SK-N-MC (cell line): ENCODE measurements around the gene HLA-DQA1.

Experiments used
- DNase-seq: peaks from one replicate; pipeline ENCODE4 v3.0.0-alpha.2; 2011; ENCODE audit warnings: low read depth, low spot score
- H3K27ac ChIP-seq: fragments of 200-600 bp; sonication (generic); 2 replicates; pipeline ENCODE4 v1.5.1; 2016; ENCODE audit warnings: mixed run types
- H3K36me3 ChIP-seq: fragments of 200-600 bp; sonication (generic); 2 replicates; pipeline ENCODE4 v1.6.1; 2017; ENCODE audit warnings: antibody characterized with exemption, low read length, mixed read lengths; ENCODE audit not compliant: insufficient read depth
- H3K4me3 ChIP-seq: fragments of 200-600 bp; sonication (generic); 2 replicates; pipeline ENCODE4 v1.5.1; 2016
- H3K9ac ChIP-seq: fragments of 200-600 bp; sonication (generic); 2 replicates; pipeline ENCODE4 v1.8.0; 2017; ENCODE audit warnings: mixed run types, mixed read lengths; ENCODE audit not compliant: insufficient read length
- H3K9me3 ChIP-seq: fragments of 200-600 bp; sonication (generic); 2 replicates; pipeline ENCODE4 v1.6.1; 2017; ENCODE audit warnings: low read depth, mild to moderate bottlenecking, antibody characterized with exemption, low read length, moderate library complexity, mixed read lengths
- EZH2 ChIP-seq: fragments of 200-600 bp; sonication (generic); IDR thresholded peaks from one replicate; pipeline ENCODE4 v1.6.1; 2017; ENCODE audit warnings: antibody characterized with exemption
- FOXP2 ChIP-seq: optimal IDR thresholded peaks from 2 replicates; pipeline ENCODE3; 2011; ENCODE audit warnings: mild to moderate bottlenecking, moderate library complexity; ENCODE audit not compliant: insufficient read depth; ENCODE audit errors: extremely low read length, control extremely low read depth
- POLR2AphosphoS5 ChIP-seq: IDR thresholded peaks from 2 replicates; pipeline ENCODE4 v1.6.1; 2012; ENCODE audit warnings: mild to moderate bottlenecking, low read depth, low read length, borderline replicate concordance

HLA-DQA1 gene

GRCh38 chr6:32614366-32615081, 22.7 kb upstream of the HLA-DQA1 start:
- Histone ChIP-seq H3K27ac (no peak overlapping the region), H3K4me3 (no peak overlapping the region), H3K9ac (no peak overlapping the region), H3K36me3 (no peaks in the 10 kb centered on the region), H3K9me3 (no peaks in the 10 kb centered on the region)
- TF ChIP-seq FOXP2 (no peak), EZH2 (no peak), POLR2AphosphoS5 (no peak)
- no peak for DNase-seq

- TF ChIP-seq POLR2AphosphoS5 (no peak), FOXP2 (no peak), EZH2 (no peak)
Observed at GRCh38 chr6:32615885-32616532, 21.2 kb upstream of the HLA-DQA1 start.

GRCh38 chr6:32617751-32618150, 19.5 kb upstream of the HLA-DQA1 start:
- no peaks in the 10 kb centered on the region for H3K9me3 ChIP-seq
- no peaks in the 10 kb centered on the region for H3K36me3 ChIP-seq
- H3K27ac ChIP-seq, result no peak overlapping the region
- TF ChIP-seq EZH2, result no peak
- H3K9ac ChIP-seq, result no peak overlapping the region
- no peak overlapping the region for H3K4me3 ChIP-seq
- DNase-seq, result no peak

More at GRCh38 chr6:32615885-32616532, 21.2 kb upstream of the HLA-DQA1 start:
- Histone ChIP-seq H3K4me3 (no peak overlapping the region), H3K9me3 (no peaks in the 10 kb centered on the region), H3K9ac (no peak overlapping the region), H3K27ac (no peak overlapping the region), H3K36me3 (no peaks in the 10 kb centered on the region)
- DNase-seq, result no peak

GRCh38 chr6:32621372-32621771, 15.8 kb upstream of the HLA-DQA1 start:
- Histone ChIP-seq H3K9ac (no peak overlapping the region), H3K27ac (no peak overlapping the region), H3K36me3 (no peaks in the 10 kb centered on the region), H3K4me3 (no peak overlapping the region), H3K9me3 (no peaks in the 10 kb centered on the region)
- no peak for TF ChIP-seq FOXP2
- TF ChIP-seq EZH2, result no peak
- no peak for TF ChIP-seq POLR2AphosphoS5
- DNase-seq, result no peak

- no peaks in the 10 kb centered on the region for H3K36me3 ChIP-seq
- DNase-seq, result no peak
Observed at GRCh38 chr6:32622545-32623401, 14.4 kb upstream of the HLA-DQA1 start.

GRCh38 chr6:32623693-32624092, 13.5 kb upstream of the HLA-DQA1 start:
- no peaks in the 10 kb centered on the region for H3K9me3 ChIP-seq
- no peak overlapping the region for H3K9ac ChIP-seq
- no peak overlapping the region for H3K27ac ChIP-seq
- no peak for TF ChIP-seq FOXP2
- TF ChIP-seq POLR2AphosphoS5, result no peak
- TF ChIP-seq EZH2, result no peak
- H3K36me3 ChIP-seq, result no peaks in the 10 kb centered on the region
- no peak for DNase-seq
- H3K4me3 ChIP-seq, result no peak overlapping the region

More at GRCh38 chr6:32622545-32623401, 14.4 kb upstream of the HLA-DQA1 start:
- TF ChIP-seq EZH2 (no peak), POLR2AphosphoS5 (no peak), FOXP2 (no peak)
- Histone ChIP-seq H3K4me3 (no peak overlapping the region), H3K9ac (no peak overlapping the region), H3K9me3 (no peaks in the 10 kb centered on the region), H3K27ac (no peak overlapping the region)

GRCh38 chr6:32624565-32624964, 12.6 kb upstream of the HLA-DQA1 start:
- H3K9ac ChIP-seq, result no peak overlapping the region

GRCh38 chr6:32625137-32625536, 12.1 kb upstream of the HLA-DQA1 start:
- H3K9me3 ChIP-seq, result no peaks in the 10 kb centered on the region
- no peak overlapping the region for H3K27ac ChIP-seq
- H3K36me3 ChIP-seq, result no peaks in the 10 kb centered on the region
- no peak for DNase-seq
- no peak for TF ChIP-seq EZH2
- no peak for TF ChIP-seq FOXP2
- TF ChIP-seq POLR2AphosphoS5, result no peak
- no peak overlapping the region for H3K4me3 ChIP-seq
- no peak overlapping the region for H3K9ac ChIP-seq

More at GRCh38 chr6:32624565-32624964, 12.6 kb upstream of the HLA-DQA1 start:
- Histone ChIP-seq H3K4me3 (no peak overlapping the region), H3K9me3 (no peaks in the 10 kb centered on the region), H3K27ac (no peak overlapping the region), H3K36me3 (no peaks in the 10 kb centered on the region)
- TF ChIP-seq FOXP2 (no peak), POLR2AphosphoS5 (no peak), EZH2 (no peak)
- DNase-seq, result no peak
